ENCODE measurements around the gene TMEM183A.

TMEM183A gene

GRCh38 chr1:203031467-203031866, 24.3 kb downstream of the TMEM183A start:
- DNase-seq: peak in 1 of 2 experiments; percentile 19

GRCh38 chr1:203033287-203033686, 26.1 kb downstream of the TMEM183A start:
- DNase-seq: no peak

- DNase-seq: no peak
Observed at GRCh38 chr1:203033917-203034316, 26.7 kb downstream of the TMEM183A start.

GRCh38 chr1:203034422-203035110, 27.4 kb downstream of the TMEM183A start:
- no peak for DNase-seq

GRCh38 chr1:203035111-203036000, 28.2 kb downstream of the TMEM183A start:
- DNase-seq: no peak

- no peak for DNase-seq
Observed at GRCh38 chr1:203036135-203036534, 29.0 kb downstream of the TMEM183A start.

GRCh38 chr1:203036537-203036936, 29.4 kb downstream of the TMEM183A start:
- no peak for DNase-seq

- no peak for DNase-seq
Observed at GRCh38 chr1:203037509-203038190, 30.5 kb downstream of the TMEM183A start.

GRCh38 chr1:203038217-203038741, 31.1 kb downstream of the TMEM183A start:
- peak in 1 of 2 experiments; percentile 45 for DNase-seq

GRCh38 chr1:203038891-203039608, 31.9 kb downstream of the TMEM183A start:
- peak; percentile 60 to 79 for DNase-seq

GRCh38 chr1:203039609-203040512, 32.7 kb downstream of the TMEM183A start:
- no peak for DNase-seq

- no peak for DNase-seq
Observed at GRCh38 chr1:203040513-203041275, 33.5 kb downstream of the TMEM183A start.

- no peak for DNase-seq
Observed at GRCh38 chr1:203041351-203041932, 34.3 kb downstream of the TMEM183A start.

- DNase-seq: no peak
Observed at GRCh38 chr1:203043830-203044545, 36.8 kb downstream of the TMEM183A start.

GRCh38 chr1:203044546-203045250, 37.5 kb downstream of the TMEM183A start:
- no peak for DNase-seq

GRCh38 chr1:203045336-203045735, 38.2 kb downstream of the TMEM183A start:
- DNase-seq: no peak

GRCh38 chr1:203045821-203046594, 38.8 kb downstream of the TMEM183A start:
- DNase-seq: no peak

All from NCI-H446 (cell line).